Activated CD8-positive, alpha-beta memory T cell treated with anti-CD3 and anti-CD28 coated beads for 1 hour (primary cell): ENCODE data around the gene HFE.
A peak's percentile ranks its signal among the peaks of the same experiment; 100 is the strongest.
"Not testable (repeated sequence)": the region's sequence is repeated elsewhere in the genome, so short reads cannot be mapped to it uniquely, and the experiment has no call there.

Experiments
- DNase-seq, 2 donors: peaks; one replicate each; pipeline ENCODE4 v3.0.0-alpha.2; 2020; ENCODE audit warnings: low read depth in 1 of 2; ENCODE audit errors: extremely low read depth in 1 of 2

The HFE gene

DNA sequence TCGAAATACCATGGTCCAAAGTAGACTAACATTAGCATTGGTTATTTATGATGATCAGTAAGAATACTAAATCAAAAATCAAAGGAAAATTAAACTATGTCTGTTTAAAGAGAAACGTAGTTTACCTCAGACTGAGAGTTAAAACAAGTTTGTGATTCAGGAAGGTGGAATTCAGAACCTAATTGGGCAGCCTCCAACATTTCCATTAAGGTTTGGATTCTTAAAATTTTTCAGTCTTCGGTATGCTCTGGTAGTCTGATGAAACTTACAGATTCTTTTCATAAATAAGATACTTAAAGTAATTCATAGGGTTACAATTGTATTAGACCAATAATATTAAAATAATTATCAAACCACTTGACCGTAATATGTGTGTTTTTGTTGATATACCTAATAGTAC lies 18.6 kb downstream of the HFE start:
- DNase-seq, result no peak

DNA sequence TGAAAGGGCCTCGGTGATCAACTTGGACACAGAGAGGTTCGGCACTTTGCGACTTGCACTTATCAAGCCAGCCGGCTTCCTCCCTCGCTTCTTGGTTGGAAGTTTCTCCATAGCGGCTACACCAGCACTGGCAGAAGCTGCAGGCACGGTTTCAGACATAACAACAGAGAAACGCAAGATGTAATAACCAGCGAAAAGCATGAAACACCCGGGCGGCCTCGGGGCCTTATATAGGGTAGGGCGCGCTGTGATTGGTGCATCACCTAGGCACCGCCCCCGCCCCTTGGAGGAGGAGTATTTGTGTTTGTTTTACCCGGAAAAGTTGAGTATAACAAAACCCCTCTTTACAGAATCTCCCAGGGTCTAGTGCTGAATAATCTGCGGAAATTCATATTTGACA lies 20.7 kb downstream of the HFE start:
- no peak for DNase-seq

DNA sequence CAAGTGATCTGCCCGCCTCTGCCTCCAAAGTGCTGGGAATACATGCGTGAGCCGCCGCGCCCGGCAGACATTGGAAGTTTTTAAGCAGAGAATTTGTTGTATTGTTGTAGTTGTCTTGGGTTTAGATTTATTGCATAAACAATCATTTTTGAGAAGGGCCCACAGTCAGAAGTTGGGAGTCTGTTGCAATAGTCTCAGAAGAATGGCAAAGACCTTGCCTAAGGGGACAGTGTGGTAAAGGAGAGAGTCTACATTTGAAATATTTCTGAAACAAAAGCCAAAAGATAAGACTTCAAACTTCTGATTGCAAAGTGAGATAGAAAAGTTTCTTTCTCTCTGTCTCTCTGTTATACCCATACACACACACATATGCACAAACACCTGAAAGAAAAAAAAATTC lies 22.5 kb downstream of the HFE start:
- DNase-seq, result no peak

DNA sequence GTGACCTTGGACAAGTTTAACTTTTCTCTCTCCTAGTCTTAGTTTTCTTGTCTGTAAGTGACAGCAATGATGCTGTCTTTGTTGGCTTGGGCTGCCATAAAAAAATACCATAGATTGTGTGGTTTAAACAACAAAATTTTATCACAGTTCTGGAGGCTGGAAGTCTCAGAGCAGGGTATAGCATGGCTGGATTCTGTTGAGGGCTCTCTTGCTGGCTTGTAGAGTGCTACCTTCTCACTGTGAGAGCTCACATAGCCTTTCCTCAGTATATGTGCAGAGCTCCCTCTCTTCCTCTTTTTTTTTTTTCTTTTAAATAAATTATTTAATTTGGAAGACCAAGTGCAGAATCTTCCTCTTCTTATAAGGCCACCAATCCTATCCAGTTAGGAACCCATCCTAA lies 26.3 kb downstream of the HFE start:
- DNase-seq, result no peak

DNA sequence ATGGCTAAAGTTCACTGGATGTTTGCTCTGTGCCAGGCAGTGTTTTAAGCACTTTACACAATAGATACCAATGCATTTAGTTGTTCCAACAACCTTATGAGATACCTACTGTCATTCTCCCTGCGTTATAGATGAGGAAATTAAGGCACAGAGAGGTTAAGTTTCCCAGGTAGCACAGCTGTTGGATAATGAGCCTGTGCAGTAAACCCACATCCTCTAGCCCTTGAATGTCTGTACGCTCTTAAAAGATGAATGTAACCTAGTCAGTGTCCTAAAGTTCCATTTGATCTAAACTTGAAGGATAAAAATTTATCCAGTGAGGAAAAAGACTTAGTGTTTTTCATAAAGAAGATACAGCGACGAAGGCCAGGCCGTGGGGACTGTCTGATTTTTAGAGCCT lies 28.0 kb downstream of the HFE start:
- DNase-seq, result no peak

DNA sequence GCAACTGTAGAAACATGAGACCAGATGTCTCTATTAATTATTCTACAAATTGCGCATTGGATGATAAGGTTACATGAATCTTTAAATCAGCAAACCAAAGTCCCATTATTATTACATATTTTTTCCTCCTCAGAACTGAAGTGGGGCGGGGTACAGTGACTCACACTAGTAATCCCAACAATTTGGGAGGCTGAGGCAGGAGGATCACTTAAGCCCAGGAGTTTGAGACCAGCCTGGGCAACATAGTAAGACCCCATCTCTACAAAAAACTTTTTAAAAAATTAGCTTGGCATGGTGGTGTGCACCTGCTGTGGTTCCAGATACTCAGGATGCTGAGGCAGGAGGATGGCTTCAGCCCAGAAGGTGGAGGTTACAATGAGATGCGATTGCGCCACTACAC lies 29.0 kb downstream of the HFE start:
- DNase-seq, result no peak

DNA sequence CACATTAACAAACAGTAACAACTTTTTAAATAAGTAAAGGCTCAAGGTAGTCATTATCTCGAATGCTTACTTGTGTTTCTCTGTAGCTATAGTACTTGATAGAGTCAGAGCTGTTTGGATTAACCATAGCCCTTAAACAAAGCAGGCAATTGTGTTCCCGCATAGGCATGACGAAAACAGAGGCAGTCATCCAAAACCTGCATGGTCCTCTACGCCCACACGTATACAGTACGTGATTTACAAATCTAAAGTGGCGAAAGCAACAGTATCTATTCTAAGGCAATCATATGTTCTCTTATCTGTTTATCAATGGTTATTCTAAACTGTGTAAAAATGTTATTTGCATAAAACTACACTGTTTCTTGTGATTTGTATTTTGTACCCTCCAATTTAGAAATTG lies 31.8 kb downstream of the HFE start:
- no peak for DNase-seq

DNA sequence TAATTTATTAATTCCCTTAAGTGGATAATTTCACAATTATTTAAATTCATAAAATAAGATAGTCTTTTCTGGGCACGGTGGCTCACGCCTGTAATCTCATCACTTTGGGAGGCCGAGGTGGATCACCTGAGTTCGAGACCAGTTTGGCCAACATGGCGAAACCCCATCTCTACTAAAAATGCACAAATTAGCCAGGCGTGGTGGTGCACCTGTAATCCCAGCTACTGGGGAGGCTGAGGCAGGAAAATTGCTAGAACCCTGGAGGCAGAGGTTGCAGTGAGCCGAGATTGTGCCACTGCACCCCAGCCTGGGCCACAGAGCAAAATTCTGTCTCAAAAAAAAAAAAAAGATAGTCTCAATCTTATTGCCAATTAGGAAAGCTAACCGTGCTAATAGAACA lies 32.9 kb downstream of the HFE start:
- DNase-seq, result not testable (repeated sequence)

DNA sequence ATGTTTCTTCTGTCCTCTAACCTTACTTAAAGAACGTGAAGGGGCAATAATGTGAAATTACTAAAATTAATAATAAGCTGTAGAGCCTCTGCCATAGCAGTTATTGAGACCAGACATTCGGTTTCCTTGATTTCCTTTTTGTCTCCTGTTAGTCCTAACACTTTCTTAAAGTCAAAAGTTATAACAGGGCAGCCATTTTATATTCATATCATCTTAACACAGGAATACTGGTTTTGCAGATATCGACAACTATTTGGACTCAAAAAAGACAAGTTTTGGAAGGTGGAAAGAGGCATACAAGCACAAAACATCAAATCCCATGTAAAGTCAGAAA lies 33.5 kb downstream of the HFE start:
- no peak for DNase-seq

DNA sequence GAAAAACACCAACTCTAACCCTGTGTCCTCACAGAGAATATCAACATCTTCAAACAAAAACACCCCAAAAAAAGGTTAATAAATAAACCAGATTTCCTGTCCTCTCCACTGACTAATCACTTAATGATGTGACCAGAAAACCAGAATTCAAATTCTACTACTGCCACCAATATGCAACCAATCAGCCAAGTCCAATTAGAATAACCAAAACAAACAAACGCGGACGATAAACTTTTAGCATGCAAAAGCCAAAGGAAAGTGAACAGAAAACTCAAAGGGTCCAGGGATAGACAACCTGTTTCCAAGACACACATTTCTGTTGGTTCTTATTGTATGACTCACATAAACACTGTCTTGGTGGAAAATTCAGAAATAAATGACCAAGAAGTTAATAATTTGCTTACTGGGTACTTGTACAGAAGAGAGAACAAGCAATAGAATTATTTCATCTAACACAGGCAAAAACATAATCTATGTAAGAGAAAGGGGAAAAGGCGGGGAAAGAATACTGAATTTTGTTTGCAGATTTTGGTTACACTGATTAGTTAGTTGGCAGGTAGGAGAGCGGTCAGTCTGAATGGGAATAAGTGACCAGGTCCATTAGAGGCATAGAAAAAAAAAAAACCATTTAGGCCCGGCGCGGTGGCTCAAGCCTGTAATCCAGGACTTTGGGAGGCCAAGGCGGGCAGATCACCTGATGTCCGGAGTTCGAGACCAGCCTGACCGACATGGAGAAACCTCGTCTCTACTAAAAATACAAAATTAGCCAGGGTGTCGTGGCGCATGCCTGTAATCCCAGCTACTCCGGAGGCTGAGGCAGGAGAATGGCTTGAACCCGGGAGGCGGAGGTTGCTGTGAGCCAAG lies 34.1 kb downstream of the HFE start:
- DNase-seq, result no peak

DNA sequence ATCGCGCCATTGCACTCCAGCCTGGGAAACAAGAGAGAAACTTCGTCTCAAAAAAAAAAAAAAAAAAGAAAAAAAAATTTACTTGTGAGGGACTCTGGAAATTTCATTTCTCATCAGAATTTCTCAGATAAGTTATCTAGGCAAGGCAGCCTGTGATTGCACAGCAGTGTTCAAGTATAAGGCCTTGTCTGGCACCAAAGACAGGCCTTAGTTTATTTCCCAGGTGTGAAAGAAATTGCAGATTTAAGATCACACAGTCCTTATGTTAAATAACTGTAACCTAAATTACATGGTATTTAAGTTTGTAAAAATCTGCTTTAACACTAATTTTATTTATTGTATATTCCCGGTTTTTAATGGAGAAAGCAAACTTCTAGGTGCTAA lies 34.8 kb downstream of the HFE start:
- no peak for DNase-seq

DNA sequence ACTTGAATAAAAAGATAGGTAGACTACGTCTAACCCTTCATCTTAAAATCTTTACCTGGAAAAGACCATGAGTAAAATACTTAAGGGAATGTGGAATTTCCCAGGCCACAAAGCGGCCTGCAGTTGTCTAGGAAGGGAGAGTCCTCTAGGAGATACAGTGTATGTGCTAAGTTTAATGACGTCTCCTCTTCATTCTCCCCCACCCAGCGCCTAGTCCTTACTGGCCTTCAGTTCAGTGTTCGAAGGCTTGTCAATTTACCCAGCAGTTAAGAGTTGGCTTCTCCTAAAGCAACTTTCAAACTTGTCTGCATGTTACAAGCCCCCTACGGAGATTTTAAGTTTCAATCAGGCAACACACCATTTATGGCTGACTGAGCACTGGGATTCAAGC lies 35.2 kb downstream of the HFE start:
- no peak for DNase-seq

DNA sequence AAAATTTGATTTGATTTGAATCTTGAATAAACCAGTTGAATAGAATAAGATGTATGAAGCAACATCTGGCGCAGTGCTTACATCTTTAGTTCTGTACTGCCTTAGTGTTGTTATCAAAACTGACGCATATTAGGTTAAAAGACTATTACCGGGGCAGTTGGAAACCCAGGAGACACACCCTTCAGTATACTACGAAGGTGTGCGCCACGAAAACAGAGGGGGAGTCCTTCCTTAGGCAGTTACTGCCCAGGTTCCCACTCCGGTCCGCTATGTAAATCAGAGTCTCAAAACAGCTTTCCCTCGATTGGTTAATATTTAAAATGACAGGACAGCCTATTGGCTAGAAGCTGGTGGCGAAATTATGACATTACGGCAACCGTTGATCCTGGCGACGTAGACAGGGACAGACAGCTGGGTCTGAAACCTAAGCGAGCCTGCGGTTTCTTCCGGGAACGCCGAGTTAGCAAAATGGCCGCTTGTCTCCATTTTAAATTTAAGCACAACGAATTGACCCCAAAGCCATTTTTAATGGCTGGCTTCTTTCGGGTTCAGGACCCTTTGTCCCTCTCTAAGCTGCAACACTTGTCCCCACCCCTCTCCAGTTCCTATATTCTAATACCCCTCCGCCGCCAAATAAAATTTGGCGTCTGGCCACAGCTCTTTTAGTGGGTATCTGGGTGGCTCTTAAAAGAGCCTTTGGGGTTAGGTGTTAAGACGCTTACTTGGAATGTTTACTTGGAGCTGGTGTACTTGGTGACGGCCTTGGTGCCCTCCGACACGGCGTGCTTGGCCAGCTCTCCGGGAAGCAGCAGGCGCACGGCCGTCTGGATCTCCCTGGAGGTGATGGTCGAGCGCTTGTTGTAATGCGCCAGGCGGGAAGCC lies 35.8 kb downstream of the HFE start:
- peak; percentile 78 to 91 for DNase-seq

DNA sequence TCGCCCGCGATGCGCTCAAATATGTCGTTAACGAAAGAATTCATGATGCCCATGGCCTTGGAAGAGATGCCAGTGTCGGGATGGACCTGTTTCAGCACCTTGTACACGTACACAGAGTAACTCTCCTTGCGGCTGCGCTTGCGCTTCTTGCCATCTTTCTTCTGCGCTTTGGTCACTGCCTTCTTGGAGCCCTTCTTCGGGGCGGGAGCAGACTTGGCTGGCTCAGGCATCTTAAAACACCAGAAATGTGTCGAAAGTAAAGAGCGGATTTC lies 36.4 kb downstream of the HFE start:
- peak in 1 of 2 donors; percentile 53 for DNase-seq

DNA sequence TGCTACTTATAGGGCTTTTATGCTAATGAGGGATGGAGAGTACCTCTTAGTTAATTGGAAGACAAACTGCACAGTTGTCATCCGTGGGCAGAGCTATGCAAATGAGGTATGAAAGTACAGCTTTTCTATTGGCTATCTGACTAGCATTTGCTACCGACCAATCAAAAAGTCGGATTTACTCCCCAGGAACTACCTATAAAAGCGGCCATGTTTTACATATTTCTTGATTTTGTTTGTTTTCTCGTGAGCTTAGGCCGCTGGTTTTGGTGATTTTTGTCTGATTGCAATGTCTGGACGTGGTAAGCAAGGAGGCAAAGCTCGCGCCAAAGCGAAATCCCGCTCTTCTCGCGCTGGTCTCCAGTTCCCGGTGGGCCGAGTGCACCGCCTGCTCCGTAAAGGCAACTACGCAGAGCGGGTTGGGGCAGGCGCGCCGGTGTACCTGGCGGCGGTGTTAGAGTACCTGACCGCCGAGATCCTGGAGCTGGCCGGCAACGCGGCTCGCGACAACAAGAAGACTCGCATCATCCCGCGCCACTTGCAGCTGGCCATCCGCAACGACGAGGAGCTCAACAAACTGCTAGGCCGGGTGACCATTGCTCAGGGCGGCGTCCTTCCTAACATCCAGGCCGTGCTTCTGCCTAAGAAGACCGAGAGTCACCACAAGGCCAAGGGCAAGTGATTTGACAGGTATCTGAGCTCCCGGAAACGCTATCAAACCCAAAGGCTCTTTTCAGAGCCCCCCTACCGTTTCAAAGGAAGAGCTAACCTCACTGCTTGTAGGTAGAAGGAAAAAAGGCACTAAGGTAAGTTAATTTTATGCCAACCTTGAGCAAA lies 36.9 kb downstream of the HFE start:
- DNase-seq, result no peak

DNA sequence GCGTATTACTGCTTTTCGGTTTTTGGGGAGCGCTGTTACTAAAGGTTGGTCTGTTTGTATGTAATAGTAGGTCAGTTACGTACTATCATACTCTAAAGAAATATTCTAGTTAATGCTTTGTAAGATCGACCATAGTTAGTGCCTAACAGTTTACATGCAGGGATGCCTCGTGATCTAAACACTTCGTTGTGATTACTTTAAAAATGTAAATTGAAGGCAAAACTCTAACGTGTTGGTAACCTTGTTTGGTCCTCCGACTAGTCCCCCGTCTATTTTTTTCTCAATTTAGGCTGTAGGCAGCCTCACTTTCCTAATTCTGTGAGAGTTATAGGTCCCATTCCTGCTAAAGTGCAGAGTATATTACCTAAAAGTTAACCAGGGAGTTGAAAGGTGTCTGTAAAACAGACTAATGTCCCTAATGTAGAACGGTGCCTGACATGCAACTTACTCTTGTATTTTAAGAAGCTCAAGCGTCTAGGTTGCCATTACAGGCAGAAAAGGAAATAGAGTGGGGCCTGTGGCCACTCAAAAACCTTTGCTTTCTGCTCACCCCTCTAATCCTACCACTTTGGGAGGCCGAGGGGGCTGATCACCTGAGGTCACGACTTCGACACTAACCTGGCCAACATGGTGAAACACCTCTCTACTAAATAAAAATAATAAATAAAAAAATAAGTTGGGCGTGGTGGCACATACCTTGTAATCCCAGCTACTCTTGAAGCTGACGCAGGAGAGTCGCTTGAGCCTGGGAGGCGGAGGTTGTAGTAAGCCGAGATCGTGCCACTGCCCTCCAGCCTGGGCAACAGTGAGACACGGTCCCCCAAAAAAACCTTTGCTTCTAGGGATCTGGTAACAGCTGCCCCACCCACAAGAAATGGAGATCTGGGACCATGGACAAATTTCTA lies 37.8 kb downstream of the HFE start:
- no peak for DNase-seq

DNA sequence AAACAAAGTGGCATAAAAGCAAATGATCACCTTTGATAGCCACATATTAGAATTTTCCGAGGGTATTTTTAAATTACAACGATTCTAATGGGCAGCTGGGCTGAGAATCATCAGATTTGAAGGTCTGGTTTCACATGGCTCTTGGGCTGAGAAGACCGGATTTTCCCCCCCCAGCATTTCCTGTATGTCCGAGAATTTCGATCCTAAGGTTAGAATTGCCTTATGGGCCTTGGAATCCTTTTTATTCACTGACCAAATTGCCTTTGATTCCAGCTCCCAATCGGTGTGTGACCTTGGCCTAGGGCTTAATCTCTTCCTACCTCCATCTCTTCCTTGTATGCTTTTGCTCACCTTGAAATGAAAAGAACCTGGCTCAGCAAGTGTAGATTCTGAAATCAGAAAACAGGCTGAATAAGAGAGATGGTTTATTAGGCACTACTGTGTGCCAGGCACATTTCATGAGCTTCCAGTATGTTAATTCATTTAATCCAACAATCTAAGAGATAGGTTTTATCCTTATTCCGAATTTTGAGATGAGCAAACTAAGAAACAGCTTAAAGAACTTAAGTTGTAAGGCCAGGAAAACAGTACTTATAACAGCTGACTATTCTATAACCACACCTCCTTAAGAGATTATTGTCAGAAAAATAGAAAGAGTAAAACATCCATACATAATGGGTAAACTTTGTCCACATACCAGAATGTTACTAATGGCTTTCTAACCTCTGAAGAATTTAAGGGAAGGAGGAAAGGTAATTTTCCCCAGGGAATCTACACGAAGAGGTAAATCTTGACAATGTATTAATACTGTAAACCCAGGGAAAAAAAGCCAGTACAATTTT lies 39.4 kb downstream of the HFE start:
- no peak for DNase-seq

DNA sequence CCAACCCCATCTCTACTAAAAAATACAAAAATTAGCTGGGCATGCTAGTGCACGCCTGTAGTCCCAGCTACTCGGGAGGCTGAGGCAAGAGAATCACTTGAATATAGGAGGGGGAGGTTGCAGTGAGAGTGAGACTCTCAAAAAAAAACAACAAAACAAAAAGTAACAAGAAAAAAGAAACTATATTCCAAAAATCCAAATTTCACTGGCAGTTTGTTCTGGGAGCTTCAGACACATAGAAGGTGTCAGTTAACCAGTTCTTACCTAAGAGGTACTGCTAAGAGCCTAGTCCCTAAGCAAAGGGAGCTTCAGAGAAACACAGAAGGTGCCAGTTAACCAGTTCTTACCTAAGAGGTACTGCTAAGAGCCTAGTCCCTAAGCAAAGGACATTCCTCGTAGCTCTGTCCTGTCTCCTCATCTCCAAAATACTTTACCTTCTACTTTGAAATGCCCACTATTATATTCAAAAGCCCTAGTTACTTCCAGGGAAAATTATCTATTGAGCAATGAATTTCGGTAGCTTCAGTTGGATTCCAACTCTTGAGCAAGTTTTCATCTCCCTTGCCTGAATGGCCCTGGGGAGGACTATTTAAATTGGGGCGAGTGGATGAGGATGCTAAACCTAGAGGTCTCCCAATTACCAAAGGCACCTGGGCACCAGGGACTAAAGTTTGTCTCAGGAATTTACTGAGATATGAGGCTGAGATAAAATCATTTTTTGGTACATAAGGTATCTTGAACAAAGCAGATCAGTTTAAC lies 41.0 kb downstream of the HFE start:
- no peak for DNase-seq

DNA sequence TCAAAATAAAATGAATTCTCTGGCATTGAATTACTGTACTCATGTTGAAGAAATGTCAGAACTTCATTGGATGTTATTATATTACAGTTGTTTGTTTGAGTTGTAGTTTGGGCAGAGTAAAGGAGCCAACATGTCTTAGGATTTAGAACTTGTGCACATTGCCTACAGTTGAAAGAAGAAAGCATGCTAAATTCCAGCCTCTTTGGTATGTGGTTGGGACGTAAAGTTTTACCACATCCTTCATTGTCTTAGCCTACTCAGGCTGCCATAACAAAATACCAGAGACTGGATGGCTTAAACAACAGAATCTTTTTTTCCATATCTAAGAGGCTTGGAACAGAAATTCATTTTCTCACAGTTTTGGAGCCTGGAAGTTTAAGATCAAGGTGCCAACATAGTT lies 42.4 kb downstream of the HFE start:
- DNase-seq, result no peak
